GM23338 (cell line): ENCODE results near the gene MTOR.

Source experiments
- CREB1 ChIP-seq: fragments of 250-450 bp; sonication (Bioruptor Pico); IDR thresholded peaks from 2 replicates; pipeline ENCODE4 v1.5.0; 2020; ENCODE audit warnings: low read depth, mild to moderate bottlenecking, moderate library complexity
- CTCF ChIP-seq, 2 experiments: fragments of 200-600 bp in 1 of 2; sonication (generic) in 1 of 2; conservative IDR thresholded peaks; 2 replicates each; pipeline versions ENCODE4 v1.5.1 to v1.6.1; 2016 to 2017; ENCODE audit warnings: antibody characterized with exemption in 2 of 2, low read depth in 2 of 2, mild to moderate bottlenecking in 2 of 2, moderate library complexity in 1 of 2
- ETS1 ChIP-seq: IDR thresholded peaks from 2 replicates; pipeline ENCODE4 v1.6.1; 2016; ENCODE audit warnings: antibody characterized with exemption
- EZH2 ChIP-seq: fragments of 200-600 bp; sonication (generic); IDR thresholded peaks from one replicate; pipeline ENCODE4 v1.8.0; 2017; ENCODE audit warnings: antibody characterized with exemption, mild to moderate bottlenecking, low read depth; ENCODE audit not compliant: unreplicated experiment
- EZH2phosphoT487 ChIP-seq: fragments of 200-600 bp; sonication (generic); IDR thresholded peaks from one replicate; pipeline ENCODE4 v1.8.1; 2018; ENCODE audit warnings: antibody characterized with exemption; ENCODE audit not compliant: unreplicated experiment
- JUNB ChIP-seq: IDR thresholded peaks from one replicate; pipeline ENCODE4 v1.6.1; 2016; ENCODE audit warnings: antibody characterized with exemption; ENCODE audit not compliant: unreplicated experiment
- NANOG ChIP-seq: IDR thresholded peaks from 2 replicates; pipeline ENCODE4 v1.6.1; 2016; ENCODE audit warnings: antibody characterized with exemption, borderline replicate concordance
- POLR2AphosphoS5 ChIP-seq: IDR thresholded peaks from 2 replicates; pipeline ENCODE4 v1.6.1; 2016; ENCODE audit warnings: antibody characterized with exemption, low read depth
- REST ChIP-seq: IDR thresholded peaks from one replicate; pipeline ENCODE4 v1.6.1; 2018; ENCODE audit warnings: antibody characterized with exemption; ENCODE audit not compliant: unreplicated experiment

- no peak for TF ChIP-seq CTCF (conservative IDR thresholded peaks at IDR 0.05; ENCODE audit: low read depth in 2 of 2)
- no peak for TF ChIP-seq EZH2
- TF ChIP-seq REST = no peak
- TF ChIP-seq POLR2AphosphoS5 = no peak
- no peak for TF ChIP-seq EZH2phosphoT487
- TF ChIP-seq CREB1 (CRISPR knock-in tag) = no peak
- TF ChIP-seq ETS1 = no peak
- no peak for TF ChIP-seq NANOG
- TF ChIP-seq JUNB = no peak
These were observed 104.1 kb downstream of the MTOR start for GRCh38 chr1:11158291-11158690.
